Fibroblast of peridontal ligament (primary cell): Measurements from ENCODE around the gene BPIFA2.

Experiments
- DNase-seq: peaks from one replicate; pipeline ENCODE4 v3.0.0-alpha.2; 2010; ENCODE audit errors: extremely low read depth

Gene BPIFA2

DNA sequence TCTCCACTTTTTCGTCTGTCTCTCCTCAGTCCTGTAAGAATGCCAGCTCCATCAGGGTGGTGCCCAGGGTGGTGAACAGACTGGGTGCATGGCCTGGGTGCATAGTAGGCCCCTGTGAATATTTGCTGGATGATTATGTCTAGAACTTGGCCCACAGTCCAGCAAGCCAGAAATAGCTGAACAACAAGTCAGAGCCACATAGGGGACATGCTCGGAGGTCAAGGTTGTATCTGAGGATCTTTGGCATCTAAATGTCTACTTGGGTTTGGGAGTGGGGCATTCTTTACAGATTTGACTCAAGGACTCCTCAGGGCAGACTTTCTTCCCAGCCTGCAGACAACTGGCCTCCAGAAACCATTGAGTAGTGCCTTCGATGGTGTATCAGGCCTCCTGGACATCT, 31.1 kb downstream of the BPIFA2 start:
- DNase-seq, result no peak

DNA sequence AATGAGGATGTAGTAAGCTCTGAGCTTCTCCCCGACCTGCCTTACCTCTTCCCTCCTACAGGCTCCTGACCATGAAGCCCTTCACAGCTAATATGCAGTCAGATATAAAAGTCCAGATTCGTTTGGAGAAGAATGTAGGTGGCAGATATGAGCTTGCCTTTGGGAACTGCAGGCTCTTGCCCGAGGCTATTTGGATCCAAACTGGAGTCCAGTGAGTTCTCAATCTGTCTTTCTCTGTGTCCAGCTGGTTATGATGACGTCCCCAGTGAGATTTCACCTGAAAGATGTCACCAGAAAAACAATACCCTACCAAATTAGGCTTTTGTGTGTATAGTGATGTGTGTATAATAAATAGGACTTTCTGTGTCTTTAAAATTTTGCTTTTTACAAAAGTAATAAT, 34.5 kb downstream of the BPIFA2 start:
- no peak for DNase-seq

- no peak for DNase-seq
These were observed 35.5 kb downstream of the BPIFA2 start for GRCh38 chr20:33203444-33203843.

DNA sequence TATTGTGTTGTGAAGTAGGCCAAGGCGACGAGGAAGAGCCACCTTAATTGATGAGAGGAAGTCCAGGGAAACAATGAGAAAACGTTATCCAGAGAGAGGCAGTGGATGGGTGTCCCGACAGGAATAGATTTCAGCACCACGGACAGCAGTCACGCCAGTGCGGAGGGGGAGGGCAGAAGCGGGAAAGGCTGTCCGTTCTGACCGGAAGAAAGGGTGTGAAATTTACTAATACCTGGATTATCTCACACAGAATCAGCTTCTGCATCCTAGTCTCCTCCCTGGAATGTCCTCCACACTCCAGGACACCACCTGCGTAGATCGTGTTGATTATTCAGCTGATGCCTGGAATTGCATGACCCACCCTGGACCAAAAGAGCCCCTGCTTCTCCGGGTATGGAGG, 41.8 kb downstream of the BPIFA2 start:
- DNase-seq, result peak; percentile 49

DNA sequence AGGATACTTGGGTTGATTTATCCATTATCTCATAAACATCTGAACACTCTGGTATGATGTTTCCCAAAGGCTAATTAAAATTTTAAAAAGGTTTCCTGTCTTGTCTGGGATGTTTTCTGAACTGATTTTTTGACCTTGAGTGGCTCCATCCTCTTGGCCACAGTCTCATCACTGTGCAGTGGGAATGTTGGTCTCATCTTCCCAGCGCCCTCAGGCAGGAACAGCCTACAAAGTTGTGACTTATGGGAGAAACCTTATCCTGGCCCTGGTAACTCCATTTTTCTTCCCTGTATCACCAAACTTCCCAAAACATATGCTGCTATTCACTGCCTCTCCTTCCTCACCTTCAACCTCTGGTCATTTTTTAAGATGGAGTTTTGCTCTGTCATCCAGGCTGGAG, 42.4 kb downstream of the BPIFA2 start:
- no peak for DNase-seq

DNA sequence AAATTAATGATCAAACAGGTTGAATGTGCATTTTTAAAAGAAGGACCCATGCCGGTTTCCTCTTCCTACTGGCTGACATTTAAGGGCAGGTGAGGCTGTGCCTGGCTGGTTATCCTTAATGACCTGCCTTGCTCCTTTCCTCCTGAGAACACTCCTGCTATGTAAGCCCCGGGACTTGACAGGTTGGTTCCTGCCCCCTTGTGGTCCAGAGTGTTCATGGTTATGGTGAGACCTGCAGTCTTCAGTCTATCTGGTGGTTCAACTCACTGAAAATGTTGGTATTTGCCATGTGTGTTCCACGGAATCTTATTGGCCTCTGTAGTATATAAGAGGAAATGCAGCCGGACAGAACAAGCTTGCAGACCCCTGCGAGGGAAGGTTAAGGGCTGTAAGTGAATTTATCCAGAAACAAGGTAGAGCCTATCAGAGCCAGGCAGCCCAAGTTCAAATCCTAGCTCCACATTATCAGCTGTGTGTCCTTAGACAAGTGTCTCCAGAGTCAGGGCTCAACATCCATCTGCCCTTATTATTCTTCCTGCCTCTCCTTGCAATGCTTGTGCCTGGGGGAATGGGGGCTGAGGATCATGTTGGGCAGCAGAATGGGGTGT, 44.0 kb downstream of the BPIFA2 start:
- DNase-seq, result peak; percentile 18

DNA sequence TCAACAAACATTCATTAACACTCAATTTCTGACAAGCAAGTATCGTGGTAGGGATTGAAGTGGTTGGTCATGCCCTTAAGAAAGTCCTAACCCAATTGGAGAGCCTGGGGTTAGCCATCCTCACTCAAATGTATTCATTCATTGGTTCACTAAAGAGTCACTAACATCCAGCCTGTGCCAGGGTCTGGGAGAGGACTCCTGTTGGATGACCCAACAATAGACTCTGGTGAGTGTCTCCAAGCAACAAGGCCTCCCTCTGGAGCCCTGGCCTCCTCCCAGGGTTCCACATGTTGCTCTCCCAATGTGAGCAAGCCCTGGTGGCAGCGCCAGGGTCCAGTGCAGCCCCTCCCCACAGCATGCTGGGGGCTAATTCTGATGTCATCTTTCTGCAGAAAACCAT, 49.1 kb downstream of the BPIFA2 start, which contains the start of gene BPIFA3:
BPIFA3 (plus strand) TSS at position 301 of the 400 bp plus-strand sequence. CDS start 185 bp downstream, outside the sequence.
- no peak for DNase-seq

GRCh38 chr20:33224399-33224798, 56.4 kb downstream of the BPIFA2 start:
- no peak for DNase-seq

- DNase-seq, result no peak
These were observed 61.9 kb downstream of the BPIFA2 start for GRCh38 chr20:33229843-33230242.
